GM21717 (cell line): ENCODE measurements around the gene DNASE1L1.
"Not testable (repeated sequence)": the region's sequence is repeated elsewhere in the genome, so short reads cannot be mapped to it uniquely, and the experiment has no call there.

Experiments
- ATAC-seq: cut with Tn5 transposase; IDR thresholded peaks from one replicate; pipeline ENCODE4 v1.9.1; 2021; ENCODE audit warnings: mild to moderate bottlenecking, moderate library complexity; ENCODE audit not compliant: unreplicated experiment

DNASE1L1 gene

DNA sequence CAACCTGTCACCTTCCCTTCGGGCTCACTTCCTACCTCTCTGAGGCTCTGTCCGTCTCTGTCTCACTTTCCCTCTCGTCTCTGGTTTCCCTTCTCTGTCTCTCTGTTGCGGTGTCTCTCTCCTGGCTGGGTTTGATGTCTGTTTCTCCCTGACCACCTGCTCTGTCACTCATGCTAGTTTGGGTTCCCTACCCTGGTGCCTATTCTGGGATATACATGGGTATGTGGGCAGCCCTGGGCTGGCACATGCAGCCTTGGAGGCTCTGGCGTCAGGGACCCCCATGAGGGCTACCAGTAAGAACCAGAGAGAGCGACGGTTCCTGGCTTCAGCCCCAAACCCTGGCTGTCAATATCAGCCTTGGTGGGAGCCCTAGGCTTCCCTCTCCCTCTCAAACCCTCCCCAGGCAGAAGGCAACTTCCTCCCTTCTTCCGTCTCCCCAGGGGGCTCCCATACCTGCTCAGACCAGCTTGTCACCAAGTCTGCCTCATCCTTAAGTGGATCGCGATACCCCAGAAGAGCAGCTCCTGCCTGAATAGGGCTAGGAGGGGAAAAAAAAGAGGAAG lies 314 bp downstream of the DNASE1L1 start:
- no peak for ATAC-seq

DNA sequence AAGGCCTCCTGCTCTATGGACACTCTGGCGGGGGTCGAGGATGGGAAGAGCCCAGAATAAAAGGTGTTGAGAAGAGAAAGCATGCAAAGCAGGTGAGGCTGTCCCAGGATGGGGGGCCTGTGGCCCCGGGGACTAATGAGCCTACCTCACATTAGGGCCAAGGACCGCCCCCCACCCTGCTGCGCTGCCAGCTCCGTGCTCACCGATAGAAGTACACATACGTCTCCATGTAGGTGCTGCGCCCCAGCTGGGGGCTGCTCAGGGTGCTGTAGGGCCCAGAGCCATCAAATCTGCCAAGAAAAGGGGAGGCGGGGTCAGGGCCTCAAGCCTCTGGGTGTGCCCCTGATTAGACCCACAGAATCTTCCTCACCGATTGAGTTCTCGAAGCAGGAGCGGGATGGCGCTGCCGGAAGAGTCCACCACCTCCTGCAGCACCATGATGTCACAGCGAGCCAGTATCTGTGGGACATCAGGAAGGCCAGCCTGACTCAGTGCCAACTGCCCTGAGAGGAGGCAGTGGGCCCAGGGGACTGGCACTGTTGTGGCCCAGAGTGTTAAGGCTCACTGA lies 4.3 kb downstream of the DNASE1L1 start:
- no peak for ATAC-seq

DNA sequence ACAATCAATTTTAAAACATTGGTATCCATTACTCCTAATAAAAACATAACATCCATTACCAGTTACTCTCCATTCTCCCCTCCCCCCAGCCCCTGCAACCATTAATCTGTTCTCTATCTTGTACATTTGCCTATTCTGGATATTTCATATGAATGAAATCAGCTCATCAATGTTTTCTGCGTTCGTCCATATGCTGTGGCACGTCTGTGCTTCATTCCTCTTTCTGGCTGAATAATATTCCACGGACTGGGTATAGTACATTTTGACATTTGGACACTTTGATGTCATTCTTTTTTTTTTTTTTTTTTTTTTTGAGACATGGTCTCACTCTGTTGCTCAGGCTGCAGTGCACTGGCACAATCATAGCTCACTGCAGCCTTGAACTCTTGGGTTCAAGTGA lies 5.2 kb downstream of the DNASE1L1 start:
- ATAC-seq, result no peak

DNA sequence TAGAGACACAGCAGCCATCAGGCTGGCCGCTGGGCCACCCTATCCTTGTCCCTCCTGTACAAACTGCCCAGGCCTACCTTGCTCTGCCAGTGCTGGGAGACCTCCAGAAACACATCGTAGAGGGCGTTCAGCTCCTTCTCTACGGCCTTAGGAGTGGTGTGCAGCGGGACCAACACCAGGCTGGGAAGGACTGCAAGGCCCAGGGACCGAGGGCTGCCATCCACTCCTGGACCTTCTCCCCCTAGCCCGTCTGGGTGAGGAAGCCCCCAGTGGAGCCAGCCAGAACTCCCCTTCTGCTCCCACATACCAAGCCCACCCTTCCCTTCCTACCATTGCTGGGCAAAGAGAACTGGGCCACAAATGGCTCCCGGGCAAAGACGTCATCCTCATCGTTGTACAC lies 5.9 kb downstream of the DNASE1L1 start:
- no peak for ATAC-seq

DNA sequence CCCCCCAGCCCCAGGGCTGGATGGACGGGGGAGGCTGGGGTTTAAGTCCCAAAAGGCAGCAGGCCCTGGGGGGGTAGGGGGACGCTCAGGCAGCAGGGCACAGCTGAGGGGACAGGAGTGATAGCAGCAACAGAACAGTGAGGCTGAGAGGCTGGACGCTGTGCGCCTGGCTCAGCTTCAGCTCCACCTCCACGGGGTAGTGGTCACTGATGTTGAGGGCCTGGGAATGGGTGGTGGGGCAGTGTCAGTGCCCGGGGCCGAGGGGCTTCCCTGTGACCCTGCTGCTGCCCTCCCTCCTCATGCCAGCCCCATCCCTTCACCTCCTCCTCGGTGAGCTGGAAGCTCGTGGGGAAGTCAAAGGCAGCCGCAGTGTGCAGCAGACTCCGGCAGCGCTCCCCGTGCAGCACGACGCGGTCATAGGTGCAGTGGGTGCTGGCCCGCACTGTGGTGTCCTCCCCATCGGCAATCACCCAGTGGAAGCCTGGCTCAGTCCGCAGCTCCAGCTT lies 6.4 kb downstream of the DNASE1L1 start:
- ATAC-seq, result no peak

DNA sequence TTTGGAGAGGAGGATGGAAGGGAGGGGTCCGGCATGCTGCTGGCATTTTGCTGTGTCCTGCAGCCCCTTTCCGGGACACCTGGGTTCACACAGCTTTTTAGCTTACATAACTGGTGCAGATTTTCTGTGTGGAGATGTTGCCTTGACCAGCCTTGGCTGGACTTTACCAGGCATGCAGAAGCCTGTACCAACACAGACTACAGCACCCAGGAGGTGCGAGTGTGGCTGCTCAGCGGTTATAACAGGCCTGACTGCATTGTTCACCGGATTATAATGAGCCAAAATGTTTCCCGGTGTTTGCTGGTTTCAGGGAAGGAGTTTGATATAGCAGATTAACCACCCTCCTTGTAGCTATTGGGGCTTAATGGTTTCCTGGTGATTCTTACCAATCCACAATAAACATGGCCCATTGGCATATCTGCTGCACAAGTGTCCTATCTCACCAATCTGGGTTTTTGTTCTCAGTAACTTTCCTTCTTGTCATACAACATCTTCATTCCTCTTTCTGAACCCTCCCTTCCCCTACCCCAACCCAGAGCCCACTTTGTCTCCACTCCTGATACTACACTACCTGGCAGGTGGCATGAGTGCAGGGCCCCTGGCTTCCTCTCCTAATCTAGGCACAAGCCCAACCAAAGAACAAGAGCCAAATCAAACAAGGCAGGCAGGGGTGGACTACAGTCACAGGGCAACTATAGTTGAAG lies 7.0 kb downstream of the DNASE1L1 start:
- no peak for ATAC-seq

DNA sequence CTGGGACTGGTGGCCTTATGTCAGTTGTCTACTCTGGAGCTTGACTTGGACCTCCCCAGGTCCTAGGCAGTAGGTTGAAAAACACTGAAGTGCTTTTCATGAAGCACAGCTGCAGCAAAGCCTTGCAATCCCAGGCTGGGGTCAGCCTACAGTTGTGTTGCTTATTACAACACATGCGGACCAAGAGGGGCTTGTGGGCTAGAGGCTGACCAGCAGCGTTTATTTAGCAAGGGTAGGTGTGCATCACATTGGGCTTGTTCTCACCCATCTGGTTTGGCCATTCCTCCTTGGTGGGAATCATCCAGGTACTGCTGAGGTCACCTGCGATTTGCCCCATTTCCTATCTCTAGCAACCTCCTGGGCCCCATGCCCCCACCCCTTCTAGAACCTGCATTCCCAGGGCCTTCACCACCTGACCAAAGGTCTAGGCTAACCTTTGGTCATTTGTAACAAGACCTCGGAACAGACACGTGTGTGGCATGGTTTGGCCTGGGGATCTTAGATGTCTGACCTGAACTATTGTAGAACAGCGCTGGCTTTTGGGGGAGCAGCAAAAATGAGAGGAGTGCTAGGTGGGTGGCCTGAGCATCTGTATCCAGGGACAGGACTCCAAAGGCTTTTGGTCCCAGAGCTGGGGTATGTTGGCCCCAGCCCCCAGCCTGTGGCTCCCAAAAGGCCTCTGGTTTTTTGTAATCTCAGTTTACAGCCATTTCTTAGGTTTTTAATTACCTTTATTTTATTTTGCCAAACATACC lies 7.8 kb downstream of the DNASE1L1 start:
- ATAC-seq, result no peak

DNA sequence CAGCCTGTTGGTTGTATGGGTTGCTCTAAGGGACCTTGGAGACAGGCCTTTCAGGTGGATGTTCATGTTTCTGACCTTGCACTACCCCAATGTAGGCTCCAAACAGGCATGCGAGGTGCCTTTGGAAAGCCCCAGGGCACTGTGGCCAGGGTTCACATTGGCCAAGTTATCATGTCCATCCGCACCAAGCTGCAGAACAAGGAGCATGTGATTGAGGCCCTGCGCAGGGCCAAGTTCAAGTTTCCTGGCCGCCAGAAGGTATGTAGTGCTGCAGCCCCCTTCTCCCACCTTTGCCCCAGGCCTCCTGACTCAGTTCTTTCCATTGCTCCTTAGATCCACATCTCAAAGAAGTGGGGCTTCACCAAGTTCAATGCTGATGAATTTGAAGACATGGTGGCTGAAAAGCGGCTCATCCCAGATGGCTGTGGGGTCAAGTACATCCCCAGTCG lies 8.7 kb downstream of the DNASE1L1 start:
- ATAC-seq, result not testable (repeated sequence)

DNA sequence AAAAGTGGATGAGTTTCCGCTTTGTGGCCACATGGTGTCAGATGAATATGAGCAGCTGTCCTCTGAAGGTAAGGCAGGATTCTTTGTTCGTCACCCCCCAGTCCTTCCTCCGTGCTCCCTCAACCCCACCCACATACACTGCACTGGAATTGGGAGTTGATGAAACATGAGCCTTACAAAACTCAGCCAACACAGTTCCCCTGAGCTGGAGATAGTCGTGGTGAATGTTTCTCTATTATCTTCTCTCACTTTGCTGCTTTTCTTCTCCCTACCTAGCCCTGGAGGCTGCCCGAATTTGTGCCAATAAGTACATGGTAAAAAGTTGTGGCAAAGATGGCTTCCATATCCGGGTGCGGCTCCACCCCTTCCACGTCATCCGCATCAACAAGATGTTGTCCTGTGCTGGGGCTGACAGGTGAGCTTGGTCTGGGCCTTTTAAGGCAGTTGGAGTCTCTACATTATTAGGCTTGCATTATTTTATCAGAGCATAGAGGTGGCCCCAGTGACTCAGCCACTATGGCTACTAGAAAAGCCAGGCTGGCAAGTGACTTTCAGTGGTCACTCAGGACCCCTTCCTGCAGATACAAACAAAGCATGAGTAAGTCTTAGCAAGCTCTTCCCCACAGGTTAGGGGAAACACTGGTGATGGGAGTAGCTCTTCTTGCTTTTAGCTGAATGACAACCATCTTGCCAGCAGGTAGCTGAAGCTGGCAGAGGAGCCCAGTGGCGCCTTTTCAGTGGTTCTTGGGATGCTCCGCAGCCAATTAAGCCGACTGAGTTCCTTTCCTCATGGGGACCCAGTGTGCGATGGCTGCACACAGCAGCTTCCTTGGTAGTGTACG lies 9.3 kb downstream of the DNASE1L1 start:
- no peak for ATAC-seq

DNA sequence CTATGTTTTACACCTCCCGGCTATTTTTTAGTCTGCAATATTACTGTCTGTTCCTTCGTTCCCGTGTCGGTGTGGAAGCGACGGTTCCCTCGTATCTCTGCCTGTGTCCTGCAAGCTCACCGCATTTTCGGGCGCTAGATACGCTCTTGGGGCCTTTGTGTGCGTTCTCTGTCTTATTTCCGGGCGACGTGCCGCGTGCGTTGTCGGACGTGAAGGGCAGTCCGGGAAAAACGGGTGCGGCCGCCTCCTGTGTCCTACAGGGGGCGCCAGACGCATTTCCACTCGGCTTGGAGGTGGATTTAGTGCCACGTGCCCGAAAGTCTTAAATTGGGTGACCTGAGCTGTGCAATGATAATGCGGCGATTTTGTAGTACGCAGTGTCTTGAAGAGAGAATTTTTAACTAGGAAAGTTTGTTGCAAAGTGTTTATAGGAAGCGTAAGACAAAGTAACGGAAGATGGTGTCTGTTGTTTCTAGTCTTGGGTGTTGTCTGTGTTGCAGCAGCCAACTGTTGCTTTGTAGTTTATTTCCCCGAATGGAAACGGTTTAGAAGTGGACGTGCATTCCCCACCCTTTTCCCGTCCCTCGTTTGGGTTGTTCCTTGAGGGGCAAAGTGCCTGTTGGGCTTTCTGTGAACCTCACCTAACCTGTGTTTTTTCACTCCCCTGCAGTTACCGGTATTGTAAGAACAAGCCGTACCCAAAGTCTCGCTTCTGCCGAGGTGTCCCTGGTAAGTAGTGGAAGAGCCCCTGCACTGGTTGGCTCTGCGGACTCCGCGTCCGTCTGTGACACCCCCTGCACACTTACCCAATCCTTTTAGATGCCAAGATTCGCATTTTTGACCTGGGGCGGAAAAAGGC lies 10.2 kb downstream of the DNASE1L1 start:
- ATAC-seq, result peak; percentile 17

DNA sequence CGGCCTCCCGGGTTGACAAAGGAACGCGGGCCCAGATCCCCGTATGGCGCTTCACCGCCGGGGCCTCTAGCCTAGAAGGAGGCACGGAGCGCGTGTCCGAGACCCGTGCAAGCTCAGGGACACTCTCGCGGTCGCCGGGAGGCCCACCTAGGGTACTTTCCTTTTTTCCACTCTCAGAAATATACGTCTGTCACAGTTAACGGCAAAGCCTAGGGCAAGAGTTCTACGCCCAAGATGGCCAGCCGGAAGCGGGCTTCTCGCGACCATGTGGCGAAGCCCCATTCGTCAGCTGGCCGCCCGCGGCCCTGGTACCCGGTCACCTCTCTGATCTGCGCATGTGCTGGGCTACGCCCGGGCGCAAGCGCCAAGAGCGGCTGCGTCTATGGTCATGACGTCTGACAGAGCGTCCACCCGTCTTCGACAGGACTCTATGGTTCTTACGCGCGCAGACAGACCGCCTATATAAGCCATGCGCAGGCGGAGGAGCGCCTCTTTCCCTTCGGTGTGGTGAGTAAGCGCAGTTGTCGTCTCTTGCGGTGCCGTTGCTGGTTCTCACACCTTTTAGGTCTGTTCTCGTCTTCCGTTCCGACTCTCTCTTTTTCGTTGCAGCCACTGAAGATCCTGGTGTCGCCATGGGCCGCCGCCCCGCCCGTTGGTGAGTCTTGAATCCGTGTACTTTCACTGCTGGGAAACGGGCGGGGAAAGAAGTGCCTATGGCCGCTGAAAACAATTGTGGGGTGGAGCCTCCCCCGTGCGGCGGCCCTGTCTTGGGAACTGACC lies 11.0 kb downstream of the DNASE1L1 start, which contains the start of gene RPL10:
TSS of gene RPL10 (plus strand) at position 490 of the 780 bp plus-strand sequence. CDS start at position 633, 143 bp downstream.
- peak; percentile 65 for ATAC-seq

DNA sequence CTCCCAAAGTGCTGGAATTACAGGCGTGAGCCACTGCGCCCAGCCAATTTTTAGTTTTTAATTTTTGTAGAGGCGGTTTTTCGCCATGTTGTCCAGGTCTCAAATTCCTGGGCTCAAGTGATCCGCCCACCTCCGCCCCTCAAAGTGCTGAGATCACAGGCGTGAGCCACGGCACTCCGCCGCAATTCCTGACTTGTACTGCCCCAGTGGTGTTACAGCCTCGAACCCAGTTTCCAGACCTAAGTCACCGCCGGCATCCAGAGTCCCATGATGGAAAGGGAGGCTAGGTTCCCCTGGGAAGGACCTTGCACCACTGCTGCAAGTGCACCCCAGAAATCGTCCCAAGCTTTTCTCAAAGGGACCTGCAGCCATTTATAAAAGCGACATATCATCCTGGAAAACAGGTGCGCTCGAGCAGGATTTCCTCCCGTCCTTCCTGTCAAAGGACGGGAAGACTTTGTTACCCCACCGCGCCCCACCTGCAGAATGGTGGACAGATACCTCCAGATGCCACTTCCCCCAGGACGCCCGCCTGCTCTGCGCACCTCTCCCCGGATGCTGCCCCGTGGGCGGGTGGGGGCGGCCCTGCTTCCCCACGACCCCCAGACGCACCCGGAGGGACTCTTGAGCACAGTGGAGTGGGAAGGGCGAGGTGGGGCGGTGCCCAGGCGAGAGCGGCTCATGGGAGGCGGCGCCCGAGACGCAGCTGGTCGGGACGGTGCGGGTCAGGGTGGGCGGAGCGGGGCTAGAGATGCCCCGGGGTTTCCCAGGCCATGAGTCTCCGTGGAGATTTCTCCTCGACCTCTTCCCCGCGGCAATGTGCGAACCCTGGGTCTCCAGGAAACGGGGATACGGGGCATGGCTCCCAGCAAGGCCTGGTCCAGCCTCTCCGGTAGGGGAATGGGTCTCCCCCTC lies 11.8 kb downstream of the DNASE1L1 start:
- peak; percentile 47 for ATAC-seq

DNA sequence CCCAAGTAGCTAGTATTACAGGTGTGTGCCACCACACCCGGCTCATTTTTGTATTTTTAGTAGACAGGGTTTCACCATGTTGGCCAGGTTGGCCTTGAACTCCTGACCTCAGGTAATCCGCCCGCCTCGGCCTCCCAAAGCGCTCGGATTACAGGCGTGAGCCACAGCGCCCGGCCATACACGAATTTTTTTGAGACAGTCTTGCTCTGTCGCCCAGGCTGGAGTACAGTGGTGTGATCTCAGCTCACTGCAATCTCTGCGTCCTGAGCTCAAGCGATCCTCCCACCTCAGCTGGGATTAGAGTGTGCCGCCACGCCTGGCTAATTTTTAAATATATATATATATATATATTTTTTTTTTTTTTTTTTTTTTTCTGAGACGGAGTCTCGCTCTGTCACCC lies 12.7 kb downstream of the DNASE1L1 start:
- not testable (repeated sequence) for ATAC-seq

DNA sequence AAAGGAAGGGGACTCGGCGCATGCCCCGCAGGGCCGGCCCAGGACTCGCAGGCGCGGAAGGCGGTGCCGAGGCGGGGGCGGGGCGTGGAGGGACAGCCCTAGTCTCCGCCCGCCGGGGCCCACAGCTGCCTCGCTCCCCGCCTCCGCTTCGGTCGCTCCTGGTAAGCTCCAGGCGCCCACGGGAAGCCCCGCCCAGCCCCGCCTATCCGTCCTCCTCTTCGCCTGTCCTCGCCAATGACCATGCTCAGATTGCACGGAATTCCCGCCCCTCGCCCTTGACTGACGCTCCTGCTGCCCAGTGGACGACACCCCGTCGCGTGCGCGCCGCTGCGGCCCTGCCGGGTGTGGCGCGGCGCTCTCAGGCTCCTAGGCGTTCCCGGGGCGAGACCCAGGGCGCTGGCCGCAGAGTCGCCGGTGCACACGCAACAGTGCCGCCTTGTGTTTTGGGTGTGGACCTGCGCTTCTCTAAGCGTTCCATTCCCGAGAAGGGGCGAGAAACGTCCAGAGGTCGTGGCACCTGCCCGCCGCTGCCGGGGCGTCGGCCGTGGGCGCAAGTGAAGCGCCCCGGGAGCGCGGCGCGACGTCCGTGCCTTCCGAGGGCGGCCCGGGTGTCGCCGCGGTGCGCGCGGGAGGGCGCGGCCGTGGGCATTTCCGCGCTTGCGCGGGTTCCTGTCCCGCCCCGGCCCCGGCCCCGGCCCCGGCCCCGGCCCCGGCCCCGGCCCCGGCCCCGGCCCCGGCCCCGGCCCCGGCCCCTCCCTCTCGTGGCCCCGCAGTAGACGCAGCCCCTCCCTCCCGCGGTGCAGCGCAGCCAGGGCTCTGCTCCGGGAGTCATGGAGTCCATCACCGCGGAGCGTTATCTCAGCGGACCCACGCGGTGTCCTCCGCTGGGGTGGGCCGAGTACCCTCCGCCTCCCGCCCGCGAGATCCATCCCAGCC lies 19.0 kb downstream of the DNASE1L1 start:
- ATAC-seq, result peak; percentile 68

DNA sequence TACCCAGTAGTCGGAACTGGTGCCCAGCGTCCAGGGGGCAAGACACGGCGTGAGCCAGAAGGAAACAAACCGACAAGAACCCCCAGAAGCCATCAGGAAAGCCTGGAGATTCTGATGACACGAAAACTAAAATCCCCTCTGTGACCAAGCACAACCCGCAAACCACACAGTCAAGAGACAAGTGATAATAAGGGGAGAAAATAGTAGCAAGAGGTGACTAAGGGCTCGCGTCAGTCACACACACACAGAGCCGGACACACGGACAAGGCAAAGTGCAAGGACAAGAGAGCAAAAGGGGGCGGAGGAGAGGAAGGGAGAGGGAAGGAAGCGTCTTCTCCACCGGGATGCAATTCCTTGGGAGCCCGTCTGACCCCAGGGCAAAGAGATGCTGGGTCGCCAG lies 20.4 kb downstream of the DNASE1L1 start:
- peak; percentile 18 for ATAC-seq

DNA sequence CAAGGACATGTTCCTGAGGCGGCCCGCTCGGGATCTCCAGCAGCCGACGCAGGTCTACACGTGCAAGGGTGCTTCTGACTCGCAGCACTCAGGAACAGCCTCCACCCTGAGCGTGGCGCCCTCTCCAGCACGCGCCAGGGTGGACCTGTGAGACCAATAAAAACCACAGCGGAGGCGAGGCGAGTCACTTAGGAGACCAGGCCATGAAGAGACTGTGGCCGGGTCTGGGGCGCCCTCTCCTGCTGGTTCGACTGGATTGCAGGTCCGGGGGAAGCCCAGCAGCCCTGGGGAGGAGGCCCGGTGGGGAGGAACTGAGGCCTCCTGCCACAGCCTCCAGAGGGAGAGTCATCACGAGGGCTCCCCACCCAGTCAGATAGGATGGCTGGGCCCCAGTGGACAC lies 21.0 kb downstream of the DNASE1L1 start:
- ATAC-seq, result not testable (repeated sequence)
